Fibroblast of lung (primary cell): Measurements from ENCODE around the gene SLC6A2.

ENCODE experiments used
- EZH2 ChIP-seq: IDR thresholded peaks from 2 replicates; pipeline ENCODE4 v1.5.1; 2012; ENCODE audit warnings: low read length, control low read depth, mild to moderate bottlenecking; ENCODE audit errors: missing control alignments
- TF ChIP-seq, protein P1 (sequence below), 2 donors: IDR thresholded peaks in 1 of 2; conservative IDR thresholded peaks in 1 of 2; 1 replicate in 1 of 2; 2 replicates in 1 of 2; pipeline ENCODE4 v1.5.1; 2011 to 2012; ENCODE audit warnings: low read length in 2 of 2, control low read depth in 1 of 2, inconsistent platforms in 1 of 2, low read depth in 1 of 2, mild to moderate bottlenecking in 1 of 2

DNA sequence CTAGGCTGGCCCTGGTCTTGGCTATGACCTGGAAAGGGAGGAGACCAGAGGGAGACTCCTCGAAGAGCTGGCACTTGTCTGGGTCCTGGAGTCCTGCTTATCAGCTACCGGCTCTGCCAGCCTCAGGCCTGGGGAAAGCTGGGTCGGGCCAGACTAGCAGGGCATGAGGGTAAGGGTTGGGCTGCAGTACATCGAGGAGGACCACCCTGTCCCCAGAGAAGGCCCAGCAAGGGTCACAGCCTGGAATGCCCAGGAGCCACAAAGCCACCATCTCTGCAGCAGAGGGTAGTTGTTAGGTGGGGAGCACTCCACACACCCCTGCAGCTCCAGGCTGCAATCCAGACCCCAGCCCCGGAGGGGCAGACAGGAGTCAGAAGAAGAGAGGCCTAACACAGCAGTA is 54.0 kb downstream of the SLC6A2 start:
- TF ChIP-seq, protein P1, sequence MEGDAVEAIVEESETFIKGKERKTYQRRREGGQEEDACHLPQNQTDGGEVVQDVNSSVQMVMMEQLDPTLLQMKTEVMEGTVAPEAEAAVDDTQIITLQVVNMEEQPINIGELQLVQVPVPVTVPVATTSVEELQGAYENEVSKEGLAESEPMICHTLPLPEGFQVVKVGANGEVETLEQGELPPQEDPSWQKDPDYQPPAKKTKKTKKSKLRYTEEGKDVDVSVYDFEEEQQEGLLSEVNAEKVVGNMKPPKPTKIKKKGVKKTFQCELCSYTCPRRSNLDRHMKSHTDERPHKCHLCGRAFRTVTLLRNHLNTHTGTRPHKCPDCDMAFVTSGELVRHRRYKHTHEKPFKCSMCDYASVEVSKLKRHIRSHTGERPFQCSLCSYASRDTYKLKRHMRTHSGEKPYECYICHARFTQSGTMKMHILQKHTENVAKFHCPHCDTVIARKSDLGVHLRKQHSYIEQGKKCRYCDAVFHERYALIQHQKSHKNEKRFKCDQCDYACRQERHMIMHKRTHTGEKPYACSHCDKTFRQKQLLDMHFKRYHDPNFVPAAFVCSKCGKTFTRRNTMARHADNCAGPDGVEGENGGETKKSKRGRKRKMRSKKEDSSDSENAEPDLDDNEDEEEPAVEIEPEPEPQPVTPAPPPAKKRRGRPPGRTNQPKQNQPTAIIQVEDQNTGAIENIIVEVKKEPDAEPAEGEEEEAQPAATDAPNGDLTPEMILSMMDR (conservative IDR thresholded peaks at IDR 0.05 in 1 of 2, IDR thresholded peaks at IDR 0.05 in 1 of 2; ENCODE audit: low read depth in 1 of 2, low read length in 2 of 2): no peak
- TF ChIP-seq EZH2: no peak
